ENCODE results near the gene DSTYK.

- no peak for TF ChIP-seq POLR2A (IDR thresholded peaks at IDR 0.05; ENCODE audit: low read length)
- no peak for TF ChIP-seq GATA1 (IDR thresholded peaks at IDR 0.05; ENCODE audit: low read depth, low read length)
Observed at GRCh38 chr1:205247130-205247921, 35.8 kb upstream of the DSTYK start.
